HG02943 (cell line): ENCODE measurements around the gene HELT.
"Not testable (repeated sequence)": the region's sequence is repeated elsewhere in the genome, so short reads cannot be mapped to it uniquely, and the experiment has no call there.

Source experiments
- ATAC-seq: cut with Tn5 transposase; IDR thresholded peaks from one replicate; pipeline ENCODE4 v1.9.1; 2021; ENCODE audit warnings: mild to moderate bottlenecking, low read depth, moderate library complexity; ENCODE audit not compliant: unreplicated experiment

The HELT gene

GRCh38 chr4:185017964-185018772, at the start of gene HELT:
HELT (plus strand) TSS chr4:185018490; CDS start chr4:185018929, 439 bp downstream.
- ATAC-seq: no peak

GRCh38 chr4:184968784-184969201, 49.5 kb upstream of the HELT start:
- no peak for ATAC-seq

- ATAC-seq: no peak
Observed at GRCh38 chr4:184969610-184970009, 48.7 kb upstream of the HELT start.

GRCh38 chr4:184972991-184973390, 45.3 kb upstream of the HELT start:
- no peak for ATAC-seq

- not testable (repeated sequence) for ATAC-seq
Observed at GRCh38 chr4:184976348-184976747, 41.9 kb upstream of the HELT start.

- no peak for ATAC-seq
Observed at GRCh38 chr4:184977747-184978146, 40.5 kb upstream of the HELT start.

GRCh38 chr4:184978211-184978610, 40.1 kb upstream of the HELT start:
- no peak for ATAC-seq

GRCh38 chr4:184979461-184980124, 38.7 kb upstream of the HELT start:
- no peak for ATAC-seq

- ATAC-seq: no peak
Observed at GRCh38 chr4:184980261-184980660, 38.0 kb upstream of the HELT start.

GRCh38 chr4:184983672-184984356, 34.5 kb upstream of the HELT start:
- ATAC-seq: peak; percentile 71

GRCh38 chr4:184987493-184988031, 30.7 kb upstream of the HELT start:
- no peak for ATAC-seq

- no peak for ATAC-seq
Observed at GRCh38 chr4:184988611-184989010, 29.7 kb upstream of the HELT start.

- ATAC-seq: not testable (repeated sequence)
Observed at GRCh38 chr4:184989283-184989682, 29.0 kb upstream of the HELT start.

GRCh38 chr4:184990131-184990530, 28.2 kb upstream of the HELT start:
- ATAC-seq: not testable (repeated sequence)

GRCh38 chr4:184991860-184992259, 26.4 kb upstream of the HELT start:
- ATAC-seq: no peak

- no peak for ATAC-seq
Observed at GRCh38 chr4:184992422-184992821, 25.9 kb upstream of the HELT start.

GRCh38 chr4:184993247-184993646, 25.0 kb upstream of the HELT start:
- no peak for ATAC-seq

GRCh38 chr4:184994010-184994622, 24.2 kb upstream of the HELT start:
- ATAC-seq: no peak

- no peak for ATAC-seq
Observed at GRCh38 chr4:184994623-184995010, 23.7 kb upstream of the HELT start.

GRCh38 chr4:184997656-184998055, 20.6 kb upstream of the HELT start:
- ATAC-seq: not testable (repeated sequence)

GRCh38 chr4:185002784-185003183, 15.5 kb upstream of the HELT start:
- no peak for ATAC-seq
